ENCODE data around the gene APOF. TPM values are rescaled to one million over a fixed set of nuclear protein-coding genes. Genes with fewer than 3 reads are reported as not detected.

APOF gene, protein sequence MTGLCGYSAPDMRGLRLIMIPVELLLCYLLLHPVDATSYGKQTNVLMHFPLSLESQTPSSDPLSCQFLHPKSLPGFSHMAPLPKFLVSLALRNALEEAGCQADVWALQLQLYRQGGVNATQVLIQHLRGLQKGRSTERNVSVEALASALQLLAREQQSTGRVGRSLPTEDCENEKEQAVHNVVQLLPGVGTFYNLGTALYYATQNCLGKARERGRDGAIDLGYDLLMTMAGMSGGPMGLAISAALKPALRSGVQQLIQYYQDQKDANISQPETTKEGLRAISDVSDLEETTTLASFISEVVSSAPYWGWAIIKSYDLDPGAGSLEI
- total RNA-seq (2014; rRNA removed; shearing (Covaris generic)), result not detected in 2 replicates

GRCh38 chr12:56362130-56363059 is at the start of gene APOF:
Gene APOF (minus strand): TSS chr12:56362857. CDS start chr12:56362745, 112 bp downstream.

GRCh38 chr12:56359851-56360767 is 2.5 kb downstream of the APOF start, which contains the start of gene STAT2:
Gene STAT2 (minus strand): TSS chr12:56360107. CDS start chr12:56356571, 3,536 bp downstream.

GRCh38 chr12:56338308-56339157 is 24.1 kb downstream of the APOF start, which contains the start of gene IL23A:
Gene IL23A (plus strand): TSS chr12:56338884. CDS start chr12:56339045, 161 bp downstream.

GRCh38 chr12:56333679-56334489 is 28.8 kb downstream of the APOF start, which contains the start of gene PAN2:
Gene PAN2 (minus strand): TSS chr12:56334000. CDS start chr12:56333094, 906 bp downstream.

GRCh38 chr12:56315622-56316473 is 46.8 kb downstream of the APOF start, which contains the start of gene CNPY2:
Gene CNPY2 (minus strand): TSS chr12:56315988. CDS start chr12:56315217, 771 bp downstream.

Small RNA genes within 50 kb of the gene (small RNA-seq; reads per million reads assigned to genes)
- gene RNU7-40P, result not detected

Other genes with a start within 250 kb of the APOF start
- 7,110 and 8,345 TPM in 2 replicates for gene RPL41, start 246.2 kb downstream of the APOF start, total RNA-seq (2014; rRNA removed; shearing (Covaris generic))
- 6.1 and 7.4 TPM in 2 replicates for gene ZC3H10, start 244.6 kb downstream of the APOF start, total RNA-seq (2014; rRNA removed; shearing (Covaris generic))
- gene ESYT1, start 234.6 kb downstream of the APOF start, total RNA-seq (2014; rRNA removed; shearing (Covaris generic)), result 122 and 134 TPM in 2 replicates
- gene MYL6B, start 210.3 kb downstream of the APOF start, total RNA-seq (2014; rRNA removed; shearing (Covaris generic)), result 192 and 196 TPM in 2 replicates
- gene MYL6, start 204.5 kb downstream of the APOF start, total RNA-seq (2014; rRNA removed; shearing (Covaris generic)), result 1,070 and 1,254 TPM in 2 replicates
- 44.2 and 50.5 TPM in 2 replicates for gene SMARCC2, start 173.4 kb downstream of the APOF start, total RNA-seq (2014; rRNA removed; shearing (Covaris generic))
- gene RNF41, start 140.9 kb downstream of the APOF start, total RNA-seq (2014; rRNA removed; shearing (Covaris generic)), result 115 and 119 TPM in 2 replicates
- gene NABP2, start 138.5 kb downstream of the APOF start, total RNA-seq (2014; rRNA removed; shearing (Covaris generic)), result 58.5 and 66.1 TPM in 2 replicates
- gene SLC39A5, start 132.8 kb downstream of the APOF start, total RNA-seq (2014; rRNA removed; shearing (Covaris generic)), result not detected in 2 replicates
- 15.9 and 16.3 TPM in 2 replicates for gene ANKRD52, start 104.5 kb downstream of the APOF start, total RNA-seq (2014; rRNA removed; shearing (Covaris generic))
- gene COQ10A, start 95.9 kb downstream of the APOF start, total RNA-seq (2014; rRNA removed; shearing (Covaris generic)), result 21.2 and 23.2 TPM in 2 replicates
- gene CS, start 62.5 kb downstream of the APOF start, total RNA-seq (2014; rRNA removed; shearing (Covaris generic)), result 115 and 119 TPM in 2 replicates
- 154 and 163 TPM in 2 replicates for gene CNPY2, start 46.9 kb downstream of the APOF start, total RNA-seq (2014; rRNA removed; shearing (Covaris generic))
- gene PAN2, start 28.9 kb downstream of the APOF start, total RNA-seq (2014; rRNA removed; shearing (Covaris generic)), result 38.7 and 58.8 TPM in 2 replicates
- gene IL23A, start 24.0 kb downstream of the APOF start, total RNA-seq (2014; rRNA removed; shearing (Covaris generic)), result 0.21 and 0.23 TPM in 2 replicates
- 33.0 and 33.2 TPM in 2 replicates for gene STAT2, start 2.8 kb downstream of the APOF start, total RNA-seq (2014; rRNA removed; shearing (Covaris generic))
- gene TIMELESS, start 86.6 kb upstream of the APOF start, total RNA-seq (2014; rRNA removed; shearing (Covaris generic)), result 19.1 and 24.1 TPM in 2 replicates
- 0.11 TPM in 1 of 2 replicates, not detected in the other for gene MIP, start 91.8 kb upstream of the APOF start, total RNA-seq (2014; rRNA removed; shearing (Covaris generic))
- gene SPRYD4, start 105.7 kb upstream of the APOF start, total RNA-seq (2014; rRNA removed; shearing (Covaris generic)), result 4.5 and 4.7 TPM in 2 replicates
- 0.37 TPM in 1 of 2 replicates, not detected in the other for gene GLS2, start 125.3 kb upstream of the APOF start, total RNA-seq (2014; rRNA removed; shearing (Covaris generic))
- gene RBMS2, start 159.0 kb upstream of the APOF start, total RNA-seq (2014; rRNA removed; shearing (Covaris generic)), result 11.8 and 13.2 TPM in 2 replicates

All from A375 (cell line).